Panc1 (cell line): ENCODE data around the gene SPECC1L. TPM values are rescaled to one million over a fixed set of nuclear protein-coding genes. Genes with fewer than 3 reads are reported as not detected.
"Not testable (repeated sequence)": the region's sequence is repeated elsewhere in the genome, so short reads cannot be mapped to it uniquely, and the experiment has no call there.

Experiments used
- ATAC-seq: fragments of 200-7000 bp; cut with Tn5 transposase; 2 replicates; pipeline ENCODE4 v1.9.1; 2020; ENCODE audit warnings: mild to moderate bottlenecking, moderate library complexity
- BruUV-seq: library from RNA; stranded (reverse); fragments of 400-500 nt; replicated peaks from 2 replicates; lab custom pipeline; 2021; lab: Mats Ljungman, UMichigan
- CTCF ChIA-PET: fragments of 300-600 bp; sonication (Branson Sonifier 250); formaldehyde crosslinking; loops from one replicate; lab custom pipeline; 2022; ENCODE audit warnings: antibody characterized with exemption; lab: Charles Lee
- POLR2A ChIA-PET: fragments of 300-600 bp; sonication (Branson Sonifier 250); formaldehyde crosslinking; loops from one replicate; lab custom pipeline; 2022; ENCODE audit warnings: antibody characterized with exemption; lab: Charles Lee
- DNase-seq: peaks from one replicate; pipeline ENCODE4 v3.0.0-alpha.2; 2010; ENCODE audit warnings: low read depth, low spot score
- H3K27ac ChIP-seq: 2 replicates; pipeline ENCODE4 v1.5.1; 2011; ENCODE audit warnings: mild to moderate bottlenecking, low read length, inconsistent platforms
- H3K27me3 ChIP-seq: fragments of 200-500 bp; sonication (Bioruptor generic); 2 replicates; pipeline ENCODE4 v1.6.0; 2014; ENCODE audit warnings: low read length, inconsistent platforms; ENCODE audit not compliant: control insufficient read depth, insufficient read depth
- H3K36me3 ChIP-seq: fragments of 200-500 bp; sonication (Bioruptor generic); 2 replicates; pipeline ENCODE4 v1.5.1; 2014; ENCODE audit warnings: inconsistent platforms, mild to moderate bottlenecking, low read length, moderate library complexity; ENCODE audit not compliant: control insufficient read depth, insufficient read depth
- H3K4me1 ChIP-seq: 2 replicates; pipeline ENCODE4 v1.5.1; 2011; ENCODE audit warnings: inconsistent platforms, mild to moderate bottlenecking, low read length, moderate library complexity; ENCODE audit not compliant: control insufficient read depth, insufficient read depth
- H3K4me3 ChIP-seq, 2 experiments: 2 replicates each; pipeline ENCODE4 v1.5.1; 2011 to 2012; ENCODE audit warnings: low read depth in 2 of 2, low read length in 2 of 2, mild to moderate bottlenecking in 2 of 2, inconsistent platforms in 1 of 2, moderate library complexity in 1 of 2
- H3K9me3 ChIP-seq: fragments of 200-500 bp; sonication (Bioruptor generic); 2 replicates; pipeline ENCODE4 v1.5.1; 2014; ENCODE audit warnings: low read depth, mild to moderate bottlenecking, inconsistent platforms, low read length, moderate library complexity; ENCODE audit not compliant: control insufficient read depth, insufficient read depth
- POLR2AphosphoS5 ChIP-seq: IDR thresholded peaks from 2 replicates; pipeline ENCODE4 v1.6.1; 2012; ENCODE audit warnings: mild to moderate bottlenecking, low read depth, low read length, moderate library complexity
- SIN3A ChIP-seq: IDR thresholded peaks from 2 replicates; pipeline ENCODE4 v1.6.1; 2012; ENCODE audit warnings: low read depth, mild to moderate bottlenecking, low read length, moderate library complexity, borderline replicate concordance; ENCODE audit not compliant: insufficient read depth
- TCF7L2 ChIP-seq: IDR thresholded peaks from 2 replicates; pipeline ENCODE4 v1.6.1; 2011; ENCODE audit warnings: mild to moderate bottlenecking, low read depth, low read length, inconsistent platforms
- in situ Hi-C: cut with HindIII; loops from 2 replicates; pipeline ENCODE4 v1.10.0; 2016; ENCODE audit warnings: low sequenced_read_pairs, low pct_unique_long_range_greater_than_20kb
- intact Hi-C: fragments of 100-400 bp; cut with micrococcal nuclease; formaldehyde crosslinking; loops from one replicate; pipeline ENCODE4 v1.10.0; 2022; ENCODE audit not compliant: unreplicated experiment
- total RNA-seq: library from RNA; stranded (reverse); gene quantifications from one replicate; pipeline ENCODE4 v1.2.1, GENCODE V29; 2021; ENCODE audit not compliant: unreplicated experiment
- TF ChIP-seq, protein P1 (sequence below), 2 experiments: IDR thresholded peaks; 2 replicates each; pipeline ENCODE4 v1.6.1; 2011 to 2012; ENCODE audit warnings: low read depth in 2 of 2, control low read depth in 1 of 2, low read length in 1 of 2, mild to moderate bottlenecking in 1 of 2, moderate library complexity in 1 of 2; ENCODE audit not compliant: insufficient read depth in 1 of 2
- TF ChIP-seq, protein P2 (sequence below): fragments of 450-650 bp; IDR thresholded peaks from 2 replicates; pipeline ENCODE4 v1.5.1; 2017; ENCODE audit warnings: mild to moderate bottlenecking

Gene SPECC1L
- total RNA-seq, 1 experiment from 2014 or later: 43.3 TPM

DNA sequence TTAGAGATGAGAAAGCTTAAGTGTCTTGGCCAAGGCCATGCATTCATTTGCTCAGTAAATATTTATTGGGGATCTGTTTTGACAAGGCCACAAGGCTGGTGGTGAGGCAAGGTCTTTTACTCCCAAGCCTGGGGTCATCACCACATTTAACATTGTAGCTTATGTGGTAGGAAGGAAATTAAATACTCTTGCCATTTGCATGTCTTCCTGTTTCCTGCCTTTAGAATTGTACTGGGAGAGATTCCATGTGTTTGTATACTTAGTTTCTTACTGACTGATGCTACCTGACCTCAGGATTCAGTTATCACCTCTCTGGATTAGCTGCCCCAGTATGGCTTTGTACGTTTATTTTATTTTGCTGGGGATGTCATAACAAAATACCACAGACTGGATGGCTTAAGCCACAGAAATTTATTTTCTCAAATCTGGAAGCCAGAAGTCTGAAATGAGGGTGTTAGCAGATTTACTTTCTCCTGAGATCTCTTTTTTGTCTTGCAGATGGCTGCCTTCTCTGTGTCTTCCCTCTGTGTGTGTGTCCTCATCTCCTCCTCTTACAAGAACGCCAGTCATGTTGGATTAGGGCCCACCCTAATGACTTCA lies 44.8 kb downstream of the SPECC1L start:
- ChIA-PET POLR2A (no interaction called here), CTCF (no interaction called here)
- ATAC-seq: no peak
- H3K4me1 ChIP-seq: no peaks in the 10 kb centered on the region; the same call in 1 of the 2 replicates
- DNase-seq: no peak
- TF ChIP-seq SIN3A: no peak
- TF ChIP-seq, protein P1, sequence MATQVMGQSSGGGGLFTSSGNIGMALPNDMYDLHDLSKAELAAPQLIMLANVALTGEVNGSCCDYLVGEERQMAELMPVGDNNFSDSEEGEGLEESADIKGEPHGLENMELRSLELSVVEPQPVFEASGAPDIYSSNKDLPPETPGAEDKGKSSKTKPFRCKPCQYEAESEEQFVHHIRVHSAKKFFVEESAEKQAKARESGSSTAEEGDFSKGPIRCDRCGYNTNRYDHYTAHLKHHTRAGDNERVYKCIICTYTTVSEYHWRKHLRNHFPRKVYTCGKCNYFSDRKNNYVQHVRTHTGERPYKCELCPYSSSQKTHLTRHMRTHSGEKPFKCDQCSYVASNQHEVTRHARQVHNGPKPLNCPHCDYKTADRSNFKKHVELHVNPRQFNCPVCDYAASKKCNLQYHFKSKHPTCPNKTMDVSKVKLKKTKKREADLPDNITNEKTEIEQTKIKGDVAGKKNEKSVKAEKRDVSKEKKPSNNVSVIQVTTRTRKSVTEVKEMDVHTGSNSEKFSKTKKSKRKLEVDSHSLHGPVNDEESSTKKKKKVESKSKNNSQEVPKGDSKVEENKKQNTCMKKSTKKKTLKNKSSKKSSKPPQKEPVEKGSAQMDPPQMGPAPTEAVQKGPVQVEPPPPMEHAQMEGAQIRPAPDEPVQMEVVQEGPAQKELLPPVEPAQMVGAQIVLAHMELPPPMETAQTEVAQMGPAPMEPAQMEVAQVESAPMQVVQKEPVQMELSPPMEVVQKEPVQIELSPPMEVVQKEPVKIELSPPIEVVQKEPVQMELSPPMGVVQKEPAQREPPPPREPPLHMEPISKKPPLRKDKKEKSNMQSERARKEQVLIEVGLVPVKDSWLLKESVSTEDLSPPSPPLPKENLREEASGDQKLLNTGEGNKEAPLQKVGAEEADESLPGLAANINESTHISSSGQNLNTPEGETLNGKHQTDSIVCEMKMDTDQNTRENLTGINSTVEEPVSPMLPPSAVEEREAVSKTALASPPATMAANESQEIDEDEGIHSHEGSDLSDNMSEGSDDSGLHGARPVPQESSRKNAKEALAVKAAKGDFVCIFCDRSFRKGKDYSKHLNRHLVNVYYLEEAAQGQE (IDR thresholded peaks at IDR 0.05; ENCODE audit: insufficient read depth in 1 of 2, low read depth in 2 of 2, low read length in 1 of 2): no peak
- TF ChIP-seq POLR2AphosphoS5: no peak
- TF ChIP-seq, protein P2, sequence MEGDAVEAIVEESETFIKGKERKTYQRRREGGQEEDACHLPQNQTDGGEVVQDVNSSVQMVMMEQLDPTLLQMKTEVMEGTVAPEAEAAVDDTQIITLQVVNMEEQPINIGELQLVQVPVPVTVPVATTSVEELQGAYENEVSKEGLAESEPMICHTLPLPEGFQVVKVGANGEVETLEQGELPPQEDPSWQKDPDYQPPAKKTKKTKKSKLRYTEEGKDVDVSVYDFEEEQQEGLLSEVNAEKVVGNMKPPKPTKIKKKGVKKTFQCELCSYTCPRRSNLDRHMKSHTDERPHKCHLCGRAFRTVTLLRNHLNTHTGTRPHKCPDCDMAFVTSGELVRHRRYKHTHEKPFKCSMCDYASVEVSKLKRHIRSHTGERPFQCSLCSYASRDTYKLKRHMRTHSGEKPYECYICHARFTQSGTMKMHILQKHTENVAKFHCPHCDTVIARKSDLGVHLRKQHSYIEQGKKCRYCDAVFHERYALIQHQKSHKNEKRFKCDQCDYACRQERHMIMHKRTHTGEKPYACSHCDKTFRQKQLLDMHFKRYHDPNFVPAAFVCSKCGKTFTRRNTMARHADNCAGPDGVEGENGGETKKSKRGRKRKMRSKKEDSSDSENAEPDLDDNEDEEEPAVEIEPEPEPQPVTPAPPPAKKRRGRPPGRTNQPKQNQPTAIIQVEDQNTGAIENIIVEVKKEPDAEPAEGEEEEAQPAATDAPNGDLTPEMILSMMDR: no peak
- TF ChIP-seq TCF7L2: no peak
- no peak overlapping the region for H3K4me3 ChIP-seq
- no peaks in the 10 kb centered on the region for H3K9me3 ChIP-seq
- H3K27me3 ChIP-seq: no peaks in the 10 kb centered on the region
- intact Hi-C loops (no loop called here), in situ Hi-C loops (no loop called here)
- peaks cover 12% of the 10 kb centered on the region; the same call in 1 of the 2 replicates for H3K36me3 ChIP-seq
- BruUV-seq: no TSS peak
- no peak overlapping the region for H3K27ac ChIP-seq

DNA sequence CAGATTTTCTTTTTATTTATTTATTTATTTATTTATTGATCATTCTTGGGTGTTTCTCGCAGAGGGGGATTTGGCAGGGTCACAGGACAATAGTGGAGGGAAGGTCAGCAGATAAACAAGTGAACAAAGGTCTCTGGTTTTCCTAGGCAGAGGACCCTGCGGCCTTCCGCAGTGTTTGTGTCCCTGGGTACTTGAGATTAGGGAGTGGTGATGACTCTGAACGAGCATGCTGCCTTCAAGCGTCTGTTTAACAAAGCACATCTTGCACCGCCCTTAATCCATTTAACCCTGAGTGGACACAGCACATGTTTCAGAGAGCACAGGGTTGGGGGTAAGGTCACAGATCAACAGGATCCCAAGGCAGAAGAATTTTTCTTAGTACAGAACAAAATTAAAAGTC lies 45.6 kb downstream of the SPECC1L start:
- H3K27me3 ChIP-seq, in situ Hi-C loops, H3K9me3 ChIP-seq, DNase-seq, H3K27ac ChIP-seq, ATAC-seq, BruUV-seq, H3K4me1 ChIP-seq, CTCF ChIA-PET, intact Hi-C loops, POLR2A ChIA-PET, H3K4me3 ChIP-seq: not testable (repeated sequence)
- H3K36me3 ChIP-seq: peaks cover 12% of the 10 kb centered on the region; the same call in 1 of the 2 replicates

DNA sequence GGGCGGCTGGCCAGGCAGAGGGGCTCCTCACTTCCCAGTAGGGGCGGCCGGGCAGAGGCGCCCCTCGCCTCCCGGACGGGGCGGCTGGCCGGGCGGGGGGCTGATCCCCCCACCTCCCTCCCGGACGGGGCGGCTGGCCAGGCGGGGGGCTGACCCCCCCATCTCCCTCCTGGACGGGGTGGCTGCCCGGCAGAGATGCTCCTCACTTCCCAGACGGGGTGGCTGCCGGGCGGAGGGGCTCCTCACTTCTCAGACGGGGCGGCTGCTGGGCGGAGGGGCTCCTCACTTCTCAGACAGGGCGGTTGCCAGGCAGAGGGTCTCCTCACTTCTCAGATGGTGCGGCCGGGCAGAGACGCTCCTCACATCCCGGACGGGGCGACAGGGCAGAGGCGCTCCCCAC lies 46.9 kb downstream of the SPECC1L start:
- DNase-seq, intact Hi-C loops, CTCF ChIA-PET, H3K27me3 ChIP-seq, POLR2A ChIA-PET, ATAC-seq, H3K4me1 ChIP-seq, H3K9me3 ChIP-seq, BruUV-seq, H3K27ac ChIP-seq, in situ Hi-C loops, H3K4me3 ChIP-seq: not testable (repeated sequence)
- H3K36me3 ChIP-seq: peaks cover 12% of the 10 kb centered on the region; the same call in 1 of the 2 replicates
